Measurements from ENCODE around the gene KRT74.

KRT74 gene

DNA sequence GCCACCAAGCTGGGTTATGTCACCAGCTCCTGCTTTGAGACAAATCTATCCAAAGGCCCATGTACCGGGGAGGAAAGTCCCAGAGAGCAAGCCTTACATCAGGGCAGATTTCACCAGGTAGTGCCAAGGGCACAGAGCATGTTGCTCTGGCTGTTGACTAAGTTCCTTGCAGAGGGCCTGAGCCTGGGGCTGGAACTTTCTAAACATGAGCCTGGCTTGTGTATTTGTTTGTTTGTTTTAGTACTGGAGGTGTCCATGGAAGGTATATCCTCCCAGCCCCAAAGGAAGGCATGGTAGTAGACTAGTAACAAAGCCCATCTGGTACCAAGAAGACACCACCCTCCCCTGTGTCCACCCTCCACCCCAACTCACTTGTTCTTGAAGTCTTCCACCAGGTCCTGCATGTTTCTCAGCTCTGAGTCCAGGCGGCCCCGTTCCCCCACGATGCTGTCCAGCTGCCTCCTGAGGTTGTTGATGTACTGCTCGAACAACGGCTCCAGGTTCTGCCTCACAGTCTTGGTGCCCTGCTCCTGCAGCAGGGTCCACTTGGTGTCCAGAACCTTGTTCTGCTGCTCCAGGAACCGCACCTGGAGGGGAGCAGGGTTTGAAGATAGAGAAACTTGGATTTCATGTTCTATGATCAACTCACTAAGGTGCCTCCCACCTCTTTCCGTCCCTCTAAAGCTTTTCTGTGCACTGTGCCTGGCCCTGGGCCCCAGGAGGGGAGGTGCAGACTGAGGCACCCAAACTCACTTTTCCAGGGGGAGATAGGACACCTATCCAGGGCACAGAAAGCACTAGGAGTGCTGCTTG, 54.9 kb downstream of the KRT74 start:
- no peak for DNase-seq

DNA sequence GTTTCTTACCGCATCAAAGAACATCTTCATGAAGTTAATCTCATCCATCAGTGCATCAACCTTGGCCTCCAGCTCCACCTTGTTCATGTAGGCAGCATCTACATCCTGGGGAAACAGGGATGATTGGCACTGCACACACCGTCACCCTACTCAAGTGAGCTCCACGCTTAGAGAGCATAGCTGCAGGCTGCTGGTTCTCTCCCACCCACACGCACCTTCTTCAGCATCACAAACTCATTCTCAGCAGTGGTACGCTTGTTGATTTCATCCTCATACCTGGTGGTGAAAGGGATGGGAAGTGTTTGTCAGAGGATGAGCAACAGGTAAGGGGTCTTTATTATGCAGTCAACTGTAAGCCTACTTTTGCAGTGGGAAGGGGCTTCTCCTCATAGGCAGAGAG, 55.8 kb downstream of the KRT74 start:
- DNase-seq = no peak

DNA sequence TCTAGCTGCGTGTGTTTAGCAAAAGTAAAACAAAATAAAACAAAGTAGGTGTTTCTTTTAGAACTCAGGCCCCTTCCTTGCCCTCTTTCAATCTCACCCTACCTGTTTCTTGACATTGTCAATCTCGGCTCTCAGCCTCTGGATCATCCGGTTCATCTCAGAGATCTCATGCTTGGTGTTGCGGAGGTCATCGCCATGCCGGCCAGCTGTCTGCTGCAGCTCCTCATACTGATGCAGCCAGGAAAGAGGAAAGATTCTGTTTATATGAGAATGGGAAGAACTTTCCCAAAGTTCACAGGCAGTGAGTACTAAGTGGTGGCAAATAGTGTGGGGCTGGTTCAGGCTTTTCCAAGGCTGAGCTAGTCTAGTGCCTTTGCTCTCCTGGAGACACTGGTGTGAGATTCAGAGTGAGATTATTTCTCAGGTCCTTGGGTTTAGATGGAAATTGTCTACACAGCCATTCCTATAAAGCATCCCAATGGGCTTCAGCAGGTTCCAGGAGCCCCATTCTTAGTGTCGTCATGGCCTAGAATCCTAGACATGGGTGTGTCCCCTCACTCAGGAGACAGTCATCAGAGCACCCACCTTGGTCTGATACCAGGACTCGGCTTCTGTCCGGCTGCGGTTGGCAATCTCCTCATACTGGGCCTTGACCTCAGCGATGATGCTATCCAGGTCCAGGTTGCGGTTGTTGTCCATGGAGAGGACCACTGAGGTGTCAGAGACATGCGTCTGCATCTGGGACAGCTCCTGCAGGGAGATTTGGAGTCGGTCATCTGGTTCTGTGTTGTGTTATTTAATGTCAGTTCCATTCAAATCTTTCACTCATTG, 56.4 kb downstream of the KRT74 start:
- no peak for DNase-seq

DNA sequence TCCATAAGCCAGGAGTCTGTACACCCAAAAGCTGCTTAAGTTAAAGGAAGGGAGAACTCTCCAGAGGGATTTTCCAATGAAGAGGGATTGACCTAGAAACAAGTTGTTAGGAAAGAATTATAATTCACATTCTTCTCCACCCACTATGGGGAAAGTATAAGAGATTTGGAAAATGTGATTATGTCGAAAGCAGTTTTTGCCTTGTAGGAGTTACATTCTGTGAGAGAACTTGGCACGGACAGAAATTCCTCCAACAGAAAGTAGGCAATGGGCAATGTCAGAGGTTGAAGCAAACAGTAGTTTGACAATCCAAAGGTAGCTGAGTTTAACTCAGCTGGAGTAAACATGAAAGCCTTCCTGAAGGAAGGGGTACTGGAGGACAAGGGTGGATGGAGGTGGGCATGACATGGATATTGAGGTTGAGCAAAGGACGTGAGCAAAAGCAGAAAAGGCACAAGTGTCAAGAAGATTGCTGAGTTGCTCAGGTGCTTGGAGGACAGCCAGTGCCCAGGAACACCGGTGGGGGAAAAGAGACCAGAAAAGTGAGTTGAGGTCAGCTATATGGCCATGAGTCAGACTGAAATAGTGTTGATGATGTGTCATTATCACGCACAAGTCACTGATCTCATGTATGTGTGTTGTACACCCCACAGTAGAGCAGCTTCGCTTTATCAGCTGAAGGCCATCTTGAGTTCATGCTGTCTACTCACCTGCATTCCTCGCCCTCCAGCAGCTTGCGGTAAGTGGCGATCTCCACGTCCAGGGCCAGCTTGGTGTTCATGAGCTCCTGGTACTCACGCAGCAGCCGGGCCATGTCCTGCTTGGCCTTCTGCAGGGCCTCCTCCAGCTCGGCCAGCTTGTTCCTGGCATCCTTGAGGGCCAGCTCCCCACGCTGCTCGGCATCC, 57.5 kb downstream of the KRT74 start:
- DNase-seq = no peak

Data from NCI-H1694 (cell line).